ENCODE results near the gene VTI1A. TPM values are rescaled to one million over a fixed set of nuclear protein-coding genes. Genes with fewer than 3 reads are reported as not detected.

Gene VTI1A
- polyA plus RNA-seq, 1 of the 3 experiments (the other 2 are of a cell fraction): 8.3 TPM

DNA sequence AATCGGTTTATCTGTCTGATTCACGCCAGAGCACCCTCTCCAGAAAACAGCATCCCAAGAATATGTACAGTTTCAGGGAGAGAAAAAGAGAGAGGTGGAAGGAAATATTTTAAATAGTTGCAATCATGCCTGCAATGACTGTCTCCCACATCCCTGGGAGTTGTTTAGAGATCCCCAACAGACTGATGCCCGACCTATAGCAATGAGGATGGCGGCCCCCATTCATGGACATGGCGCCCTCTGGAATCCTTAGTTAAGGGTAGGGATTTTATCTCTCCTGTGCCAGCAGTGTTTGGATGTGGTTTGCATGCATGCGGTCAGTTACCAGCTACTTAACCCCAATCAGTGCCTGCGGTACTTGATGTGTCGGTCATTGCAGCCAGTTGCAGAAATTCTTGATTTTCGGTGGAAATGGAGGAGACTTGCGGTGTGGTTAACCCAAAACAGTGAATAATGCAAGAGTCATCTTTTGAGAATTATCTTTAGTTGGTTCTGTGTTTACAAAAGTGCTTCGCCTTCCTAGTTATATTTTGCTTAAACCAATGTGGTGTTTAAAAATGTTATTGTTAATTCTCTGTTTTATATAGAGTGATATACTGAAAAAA, 317.0 kb downstream of the VTI1A start:
- Histone ChIP-seq H3K4me1 (ENCODE audit: control insufficient read depth in 1 of 2, insufficient read depth in 2 of 2, low read depth in 1 of 2, low read length in 1 of 2) (peaks cover 0 to under 1% of the 10 kb centered on the region in 2 experiments; a peak in 1 of 4 replicates), H3K9me3 (no peaks in the 10 kb centered on the region), H3K4me2 (no peak overlapping the region), H3K79me2 (ENCODE audit: insufficient read depth) (no peaks in the 10 kb centered on the region), H3K4me3 (ENCODE audit: low read depth in 2 of 2, low read length in 1 of 2) (no peak overlapping the region), H3K36me3 (replicated peaks in 1 of 2; ENCODE audit: control insufficient read depth in 1 of 2, insufficient read depth in 2 of 2, low read length in 1 of 2) (no peaks in the 10 kb centered on the region), H3K27me3 (ENCODE audit: insufficient read depth) (no peaks in the 10 kb centered on the region), H3K27ac (ENCODE audit: low read depth in 2 of 2, low read length in 1 of 2) (no peak overlapping the region), H3K9me2 (no peaks in the 10 kb centered on the region), H3K9ac (no peak overlapping the region), H4K20me1 (ENCODE audit: insufficient read depth) (no peaks in the 10 kb centered on the region), H3F3A (replicated peaks; ENCODE audit: insufficient read depth) (no peaks in the 10 kb centered on the region), H2AFZ (ENCODE audit: low read depth) (no peak overlapping the region)
- no peak for DNase-seq
- ChIA-PET CTCF (interaction anchor here (0.7 kb wide), 1 partner anchor 621 kb away, joined by 3 read pairs; no protein-coding TSS in a partner anchor), POLR2A (no interaction called here)
- TF ChIP-seq YY1 (IDR thresholded peaks at IDR 0.05; ENCODE audit: low read depth): no peak
- TF ChIP-seq SIN3A (IDR thresholded peaks at IDR 0.05; ENCODE audit: borderline replicate concordance, low read depth, low read length): no peak
- no peak for TF ChIP-seq EP300 (IDR thresholded peaks at IDR 0.05; ENCODE audit: borderline replicate concordance in 1 of 2, low read depth in 1 of 2, low read length in 1 of 2)
- TF ChIP-seq NRF1 (IDR thresholded peaks at IDR 0.05; ENCODE audit: low read depth, low read length): no peak
- WGBS (ENCODE audit: low lambda C conversion rate): 96% methylated on average over 10 of the region's 11 CpGs

GRCh38 chr10:112765717-112766235, 318.8 kb downstream of the VTI1A start:
- WGBS (ENCODE audit: low lambda C conversion rate): 96% methylated on average over 5 of the region's 5 CpGs
- H3K9ac ChIP-seq: no peak overlapping the region
- no peak for DNase-seq
- no peaks in the 10 kb centered on the region for H3K27me3 ChIP-seq (ENCODE audit: insufficient read depth)
- H3K9me3 ChIP-seq: no peaks in the 10 kb centered on the region
- no peaks in the 10 kb centered on the region for H3F3A ChIP-seq (replicated peaks; ENCODE audit: insufficient read depth)
- H3K79me2 ChIP-seq (ENCODE audit: insufficient read depth): no peaks in the 10 kb centered on the region
- no peak overlapping the region for H3K4me3 ChIP-seq (ENCODE audit: low read depth in 2 of 2, low read length in 1 of 2)
- H4K20me1 ChIP-seq (ENCODE audit: insufficient read depth): no peaks in the 10 kb centered on the region
- no peak overlapping the region for H2AFZ ChIP-seq (ENCODE audit: low read depth)
- ChIA-PET CTCF (interaction anchor here (0.7 to 1.7 kb wide), 2 partner anchors 10 to 14 kb away, joined by 3 to 8 read pairs; no protein-coding TSS in a partner anchor), POLR2A (no interaction called here)
- TF ChIP-seq RCOR1 (IDR thresholded peaks at IDR 0.05; ENCODE audit: low read length) (no peak), FOXM1 (IDR thresholded peaks at IDR 0.05; ENCODE audit: low read depth) (no peak), SMC3 (IDR thresholded peaks at IDR 0.05; ENCODE audit: low read depth, low read length) (no peak), RXRA (IDR thresholded peaks at IDR 0.05; ENCODE audit: borderline replicate concordance, low read depth) (no peak), TAF1 (IDR thresholded peaks at IDR 0.05; ENCODE audit: borderline replicate concordance, low read depth, low read length) (no peak), MEF2A (IDR thresholded peaks at IDR 0.05; ENCODE audit: borderline replicate concordance, low read depth) (no peak), NRF1 (IDR thresholded peaks at IDR 0.05; ENCODE audit: low read depth, low read length) (no peak), NFIC (IDR thresholded peaks at IDR 0.05; ENCODE audit: borderline replicate concordance) (no peak), TCF12 (IDR thresholded peaks at IDR 0.05) (no peak)
- TF ChIP-seq, protein P1, sequence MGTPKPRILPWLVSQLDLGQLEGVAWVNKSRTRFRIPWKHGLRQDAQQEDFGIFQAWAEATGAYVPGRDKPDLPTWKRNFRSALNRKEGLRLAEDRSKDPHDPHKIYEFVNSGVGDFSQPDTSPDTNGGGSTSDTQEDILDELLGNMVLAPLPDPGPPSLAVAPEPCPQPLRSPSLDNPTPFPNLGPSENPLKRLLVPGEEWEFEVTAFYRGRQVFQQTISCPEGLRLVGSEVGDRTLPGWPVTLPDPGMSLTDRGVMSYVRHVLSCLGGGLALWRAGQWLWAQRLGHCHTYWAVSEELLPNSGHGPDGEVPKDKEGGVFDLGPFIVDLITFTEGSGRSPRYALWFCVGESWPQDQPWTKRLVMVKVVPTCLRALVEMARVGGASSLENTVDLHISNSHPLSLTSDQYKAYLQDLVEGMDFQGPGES (IDR thresholded peaks at IDR 0.05; ENCODE audit: low read depth, low read length): no peak
- TF ChIP-seq, protein P2, sequence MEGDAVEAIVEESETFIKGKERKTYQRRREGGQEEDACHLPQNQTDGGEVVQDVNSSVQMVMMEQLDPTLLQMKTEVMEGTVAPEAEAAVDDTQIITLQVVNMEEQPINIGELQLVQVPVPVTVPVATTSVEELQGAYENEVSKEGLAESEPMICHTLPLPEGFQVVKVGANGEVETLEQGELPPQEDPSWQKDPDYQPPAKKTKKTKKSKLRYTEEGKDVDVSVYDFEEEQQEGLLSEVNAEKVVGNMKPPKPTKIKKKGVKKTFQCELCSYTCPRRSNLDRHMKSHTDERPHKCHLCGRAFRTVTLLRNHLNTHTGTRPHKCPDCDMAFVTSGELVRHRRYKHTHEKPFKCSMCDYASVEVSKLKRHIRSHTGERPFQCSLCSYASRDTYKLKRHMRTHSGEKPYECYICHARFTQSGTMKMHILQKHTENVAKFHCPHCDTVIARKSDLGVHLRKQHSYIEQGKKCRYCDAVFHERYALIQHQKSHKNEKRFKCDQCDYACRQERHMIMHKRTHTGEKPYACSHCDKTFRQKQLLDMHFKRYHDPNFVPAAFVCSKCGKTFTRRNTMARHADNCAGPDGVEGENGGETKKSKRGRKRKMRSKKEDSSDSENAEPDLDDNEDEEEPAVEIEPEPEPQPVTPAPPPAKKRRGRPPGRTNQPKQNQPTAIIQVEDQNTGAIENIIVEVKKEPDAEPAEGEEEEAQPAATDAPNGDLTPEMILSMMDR (IDR thresholded peaks at IDR 0.05): no peak
- H3K4me1 ChIP-seq (ENCODE audit: control insufficient read depth in 1 of 2, insufficient read depth in 2 of 2, low read depth in 1 of 2, low read length in 1 of 2): no peaks in the 10 kb centered on the region
- no peaks in the 10 kb centered on the region for H3K9me2 ChIP-seq
- no peak overlapping the region for H3K27ac ChIP-seq (ENCODE audit: low read depth in 2 of 2, low read length in 1 of 2)
- H3K4me2 ChIP-seq: no peak overlapping the region
- no peaks in the 10 kb centered on the region for H3K36me3 ChIP-seq (replicated peaks in 1 of 2; ENCODE audit: control insufficient read depth in 1 of 2, insufficient read depth in 2 of 2, low read length in 1 of 2)
